ENCODE data around the gene ASAP2. TPM values are rescaled to one million over a fixed set of nuclear protein-coding genes. Genes with fewer than 3 reads are reported as not detected.

The ASAP2 gene
- total RNA-seq, 4 donors from 2014 or later = 33.2 to 62.1 (median 54.5) TPM

DNA sequence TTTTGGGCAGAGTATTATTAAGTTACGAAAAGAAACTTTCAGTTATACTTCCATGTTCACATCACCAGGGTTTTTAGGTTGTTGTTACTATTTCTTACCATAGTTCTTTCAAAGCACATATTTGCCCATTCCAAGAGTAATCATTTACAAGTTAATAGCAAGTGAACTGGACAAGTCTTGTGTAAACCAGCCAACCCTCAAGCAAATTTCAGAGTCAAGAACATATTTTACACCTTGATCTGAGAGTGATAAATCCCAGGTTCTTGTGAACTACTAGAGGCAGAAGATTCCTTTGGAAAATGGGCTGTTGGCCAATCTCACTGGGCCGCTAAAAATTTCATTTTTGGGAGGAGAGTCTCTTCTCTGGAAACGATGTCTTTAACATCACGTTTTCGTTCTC, 2.7 kb upstream of the ASAP2 start:
- DNase-seq = no peak
- peaks cover 0 to 17% (median 12%) of the 10 kb centered on the region in 4 donors for H3K4me1 ChIP-seq
- WGBS, 2 donors (ENCODE audit: low coverage in 1 of 2) = 67 to 88% methylated on average over 1 to 5 of the region's 5 CpGs
- H3K36me3 ChIP-seq = no peaks in the 10 kb centered on the region
- H3K27me3 ChIP-seq = no peaks in the 10 kb centered on the region
- no peaks in the 10 kb centered on the region for H3K9me3 ChIP-seq
- intact Hi-C loops (cut with DNase I; ENCODE audit: low total_unique reads) = loop anchor here (10.0 kb wide), 1 partner anchor 59 kb away; no protein-coding TSS in a partner anchor
- no peak overlapping the region for H3K27ac ChIP-seq
- no peak overlapping the region for H3K4me3 ChIP-seq
- TF ChIP-seq, protein P1, sequence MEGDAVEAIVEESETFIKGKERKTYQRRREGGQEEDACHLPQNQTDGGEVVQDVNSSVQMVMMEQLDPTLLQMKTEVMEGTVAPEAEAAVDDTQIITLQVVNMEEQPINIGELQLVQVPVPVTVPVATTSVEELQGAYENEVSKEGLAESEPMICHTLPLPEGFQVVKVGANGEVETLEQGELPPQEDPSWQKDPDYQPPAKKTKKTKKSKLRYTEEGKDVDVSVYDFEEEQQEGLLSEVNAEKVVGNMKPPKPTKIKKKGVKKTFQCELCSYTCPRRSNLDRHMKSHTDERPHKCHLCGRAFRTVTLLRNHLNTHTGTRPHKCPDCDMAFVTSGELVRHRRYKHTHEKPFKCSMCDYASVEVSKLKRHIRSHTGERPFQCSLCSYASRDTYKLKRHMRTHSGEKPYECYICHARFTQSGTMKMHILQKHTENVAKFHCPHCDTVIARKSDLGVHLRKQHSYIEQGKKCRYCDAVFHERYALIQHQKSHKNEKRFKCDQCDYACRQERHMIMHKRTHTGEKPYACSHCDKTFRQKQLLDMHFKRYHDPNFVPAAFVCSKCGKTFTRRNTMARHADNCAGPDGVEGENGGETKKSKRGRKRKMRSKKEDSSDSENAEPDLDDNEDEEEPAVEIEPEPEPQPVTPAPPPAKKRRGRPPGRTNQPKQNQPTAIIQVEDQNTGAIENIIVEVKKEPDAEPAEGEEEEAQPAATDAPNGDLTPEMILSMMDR (IDR thresholded peaks at IDR 0.05) = no peak
- TF ChIP-seq POLR2AphosphoS5 (IDR thresholded peaks at IDR 0.05) = no peak
- TF ChIP-seq POLR2A (IDR thresholded peaks at IDR 0.05) = no peak
- in situ Hi-C loops (cut with MboI; ENCODE audit: low pct_ligation_motif_present in 1 of 4, low pct_unique_long_range_greater_than_20kb in 1 of 4, low sequenced_read_pairs in 3 of 4) = loop anchor here in 1 of 4 donors (25.0 kb wide), 1 partner anchor 133 kb away; no protein-coding TSS in a partner anchor

DNA sequence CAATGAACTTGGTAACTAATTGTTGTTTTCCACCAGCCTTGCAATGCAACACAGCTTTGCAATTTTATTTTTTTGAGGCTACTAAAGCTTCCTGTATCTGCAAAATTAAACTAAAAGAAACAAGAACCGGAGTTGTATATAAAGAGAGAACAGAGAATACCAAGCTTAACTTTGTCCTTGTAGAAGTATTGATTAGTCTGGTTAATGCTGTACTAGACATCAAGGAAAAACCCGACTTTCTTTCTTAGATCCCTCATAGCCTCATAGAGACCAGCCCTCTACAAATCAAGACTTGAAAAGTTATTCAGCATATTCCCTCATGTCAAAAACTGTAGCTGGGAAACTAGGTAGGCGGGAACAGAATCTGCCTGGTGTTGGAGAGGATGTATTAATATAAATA, 1.7 kb upstream of the ASAP2 start:
- Histone ChIP-seq H3K4me1 (peaks cover 0 to 28% (median 21%) of the 10 kb centered on the region in 4 donors), H3K9me3 (no peaks in the 10 kb centered on the region), H3K27me3 (no peaks in the 10 kb centered on the region), H3K36me3 (no peaks in the 10 kb centered on the region), H3K27ac (no peak overlapping the region), H3K4me3 (no peak overlapping the region)
- TF ChIP-seq, protein P1 (IDR thresholded peaks at IDR 0.05) = no peak
- TF ChIP-seq POLR2AphosphoS5 (IDR thresholded peaks at IDR 0.05) (no peak), EP300 (IDR thresholded peaks at IDR 0.05; ENCODE audit: low read depth) (no peak), POLR2A (IDR thresholded peaks at IDR 0.05) (no peak)
- no peak for DNase-seq
- in situ Hi-C loops (cut with MboI; ENCODE audit: low pct_ligation_motif_present in 1 of 4, low pct_unique_long_range_greater_than_20kb in 1 of 4, low sequenced_read_pairs in 3 of 4) = loop anchor here in 1 of 4 donors (25.0 kb wide), 1 partner anchor 132 kb away; no protein-coding TSS in a partner anchor
- intact Hi-C loops (cut with DNase I; ENCODE audit: low total_unique reads) = loop anchor here (5.0 to 10.0 kb wide), 2 partner anchors 60 to 127 kb away; no protein-coding TSS in a partner anchor
- 92 to 93% methylated on average over 3 of the region's 3 CpGs for WGBS, 2 donors (ENCODE audit: low coverage in 1 of 2)

- Histone ChIP-seq H3K9me3 (no peaks in the 10 kb centered on the region), H3K27me3 (no peaks in the 10 kb centered on the region), H3K36me3 (no peaks in the 10 kb centered on the region), H3K4me1 (peaks cover 0 to 33% (median 24%) of the 10 kb centered on the region in 4 donors), H3K4me3 (peak overlapping the region in 2 of 4 donors; percentile 63 to 68), H3K27ac (peak overlapping the region; percentile 90 to 97 (median 92))
- WGBS, 2 donors (ENCODE audit: low coverage in 1 of 2) = 56 to 61% methylated on average over 6 of the region's 6 CpGs
- in situ Hi-C loops (cut with MboI; ENCODE audit: low pct_ligation_motif_present in 1 of 4, low pct_unique_long_range_greater_than_20kb in 1 of 4, low sequenced_read_pairs in 3 of 4) = loop anchor here in 1 of 4 donors (25.0 kb wide), 1 partner anchor 132 kb away; no protein-coding TSS in a partner anchor
- TF ChIP-seq POLR2AphosphoS5 (IDR thresholded peaks at IDR 0.05) (no peak), POLR2A (IDR thresholded peaks at IDR 0.05) (no peak), EP300 (IDR thresholded peaks at IDR 0.05; ENCODE audit: low read depth) (no peak)
- TF ChIP-seq, protein P1 (IDR thresholded peaks at IDR 0.05) = no peak
- intact Hi-C loops (cut with DNase I; ENCODE audit: low total_unique reads) = loop anchor here (5.0 to 10.0 kb wide), 2 partner anchors 61 to 127 kb away; no protein-coding TSS in a partner anchor
- DNase-seq = no peak
Measured at GRCh38 chr2:9205486-9205885, 1.1 kb upstream of the ASAP2 start.

DNA sequence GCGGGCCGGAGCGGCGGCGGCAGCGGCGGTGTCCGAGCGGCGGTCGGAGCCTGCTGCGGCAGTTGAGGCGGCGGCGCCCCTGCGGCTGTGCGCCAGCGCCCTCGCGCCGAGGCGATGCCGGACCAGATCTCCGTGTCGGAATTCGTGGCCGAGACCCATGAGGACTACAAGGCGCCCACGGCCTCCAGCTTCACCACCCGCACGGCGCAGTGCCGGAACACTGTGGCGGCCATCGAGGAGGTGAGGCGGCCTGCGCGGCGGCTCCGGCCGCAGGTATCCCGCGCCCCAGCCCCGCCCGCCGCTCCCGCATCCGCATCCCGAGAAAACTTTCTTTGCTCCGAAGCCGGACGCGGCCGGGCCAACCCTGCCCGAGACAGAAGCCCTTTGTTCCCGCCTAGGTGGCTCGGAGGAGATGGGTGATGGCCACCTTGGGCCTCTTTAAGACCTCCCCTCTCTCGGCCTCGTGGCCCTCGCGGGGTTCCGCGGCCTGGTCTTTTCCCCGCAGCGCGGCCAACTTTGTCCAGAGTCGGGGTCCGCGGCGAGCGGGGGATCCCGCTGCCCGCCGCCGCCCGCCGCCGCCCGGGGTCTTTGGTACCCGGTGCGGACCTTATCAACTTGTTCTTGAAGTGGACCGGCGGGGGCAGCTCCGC, 504 bp downstream of the ASAP2 start:
- H3K27ac ChIP-seq = peak overlapping the region; percentile 93 to 97 (median 95)
- in situ Hi-C loops (cut with MboI; ENCODE audit: low pct_ligation_motif_present in 1 of 4, low pct_unique_long_range_greater_than_20kb in 1 of 4, low sequenced_read_pairs in 3 of 4) (loop anchor here in 1 of 4 donors (25.0 kb wide), 1 partner anchor 130 kb away; no protein-coding TSS in a partner anchor), intact Hi-C loops (cut with DNase I; ENCODE audit: low total_unique reads) (loop anchor here (5.0 to 10.0 kb wide), 2 partner anchors 62 to 125 kb away; no protein-coding TSS in a partner anchor)
- peak; percentile 31 for DNase-seq
- H3K9me3 ChIP-seq = no peaks in the 10 kb centered on the region
- H3K4me3 ChIP-seq = peak overlapping the region; percentile 73 to 97 (median 90)
- H3K36me3 ChIP-seq = no peaks in the 10 kb centered on the region
- TF ChIP-seq, protein P1 (IDR thresholded peaks at IDR 0.05) = peak in 1 of 5 experiments; percentile 11
- no peak for TF ChIP-seq POLR2AphosphoS5 (IDR thresholded peaks at IDR 0.05)
- H3K4me1 ChIP-seq = peaks cover 7 to 49% (median 37%) of the 10 kb centered on the region in 4 donors
- WGBS, 2 donors (ENCODE audit: low coverage in 1 of 2) = 1% methylated on average over 58 of the region's 84 CpGs; no CpG with 5 or more reads in 1 of the 2 donors
- no peaks in the 10 kb centered on the region for H3K27me3 ChIP-seq

All from transverse colon (tissue), 4 donors.